Inferior parietal cortex (tissue), 1 donor: ENCODE data around the gene THAP12.

Experiments used
- DNase-seq: peaks from one replicate; pipeline ENCODE4 v3.0.0-alpha.2; 2016; ENCODE audit errors: extremely low spot score

The THAP12 gene

DNA sequence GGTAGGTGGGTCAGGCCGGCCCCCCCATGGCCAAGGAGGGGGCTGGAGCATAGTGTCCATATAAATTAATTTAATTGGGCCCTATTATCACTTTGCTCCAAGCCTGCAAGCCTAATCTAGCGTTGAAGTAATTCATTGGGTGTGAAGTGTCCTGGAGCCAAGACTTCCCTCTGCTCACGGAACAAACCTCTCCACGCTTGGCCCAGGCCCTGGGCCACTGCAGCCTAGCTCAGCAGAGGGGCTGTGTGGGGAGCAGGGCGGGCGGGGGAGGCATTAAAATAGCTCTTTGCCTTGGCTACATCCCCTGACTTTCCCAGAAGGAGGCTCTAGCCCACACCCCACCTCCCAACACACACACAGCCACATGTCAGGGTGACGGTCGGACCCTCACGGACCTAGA lies 73.5 kb downstream of the THAP12 start:
- no peak for DNase-seq

DNA sequence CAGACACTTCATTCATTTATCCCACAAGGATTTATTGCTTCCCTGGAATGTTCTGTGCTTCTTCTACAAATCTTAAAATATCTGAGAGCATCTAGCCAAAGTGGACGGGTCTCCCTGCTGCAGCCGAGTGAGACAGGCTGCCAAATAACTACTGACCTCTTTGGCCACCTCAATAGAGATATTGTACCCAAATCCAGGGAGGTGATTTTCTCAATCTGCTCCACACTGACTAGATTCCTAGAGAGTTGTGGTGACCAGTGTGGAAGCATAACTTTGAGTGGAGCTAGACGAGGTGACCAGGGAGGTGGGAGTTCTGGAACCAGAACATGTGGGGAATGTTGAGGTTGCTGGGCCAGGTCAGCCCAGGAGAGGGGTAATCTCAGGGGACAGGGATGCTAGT lies 77.5 kb downstream of the THAP12 start:
- DNase-seq: no peak

DNA sequence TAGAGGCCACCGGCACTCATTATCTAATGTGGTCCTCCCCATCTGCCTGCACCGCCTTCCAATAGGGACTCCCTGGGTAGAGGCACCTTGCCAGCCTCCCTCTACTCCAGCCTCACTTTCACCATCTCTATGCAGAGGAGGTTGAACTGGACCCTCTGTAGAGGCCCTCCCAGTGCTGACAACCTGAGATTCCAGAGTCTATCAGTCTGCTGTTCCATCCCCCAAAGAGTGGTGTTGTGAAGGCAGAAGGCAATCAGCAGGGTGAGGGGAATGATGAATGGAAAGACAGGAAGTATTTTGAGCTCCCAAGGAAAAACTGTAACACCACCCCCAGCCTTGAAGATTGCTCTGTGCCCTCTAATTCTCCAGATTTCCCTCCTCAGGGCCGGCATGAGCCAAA lies 77.9 kb downstream of the THAP12 start:
- DNase-seq: no peak
